DND-41 (cell line): ENCODE data around the gene MRPL55.

ENCODE experiments used
- CTCF ChIP-seq: IDR thresholded peaks from 2 replicates; pipeline ENCODE4 v1.5.1; 2012; ENCODE audit warnings: borderline replicate concordance, low read length, moderate library complexity, mild to moderate bottlenecking; ENCODE audit not compliant: poor library complexity, severe bottlenecking; ENCODE audit errors: extremely low read depth
- EZH2 ChIP-seq: IDR thresholded peaks from 3 replicates; pipeline ENCODE4 v1.6.1; 2012; ENCODE audit warnings: borderline replicate concordance, low read depth, mild to moderate bottlenecking, moderate library complexity, low read length, inconsistent platforms; ENCODE audit not compliant: severe bottlenecking

GRCh38 chr1:228123505-228123904, 14.4 kb upstream of the MRPL55 start:
- TF ChIP-seq CTCF: no peak
- TF ChIP-seq EZH2: no peak
